ENCODE data around the gene RAB21.

RAB21 gene

DNA sequence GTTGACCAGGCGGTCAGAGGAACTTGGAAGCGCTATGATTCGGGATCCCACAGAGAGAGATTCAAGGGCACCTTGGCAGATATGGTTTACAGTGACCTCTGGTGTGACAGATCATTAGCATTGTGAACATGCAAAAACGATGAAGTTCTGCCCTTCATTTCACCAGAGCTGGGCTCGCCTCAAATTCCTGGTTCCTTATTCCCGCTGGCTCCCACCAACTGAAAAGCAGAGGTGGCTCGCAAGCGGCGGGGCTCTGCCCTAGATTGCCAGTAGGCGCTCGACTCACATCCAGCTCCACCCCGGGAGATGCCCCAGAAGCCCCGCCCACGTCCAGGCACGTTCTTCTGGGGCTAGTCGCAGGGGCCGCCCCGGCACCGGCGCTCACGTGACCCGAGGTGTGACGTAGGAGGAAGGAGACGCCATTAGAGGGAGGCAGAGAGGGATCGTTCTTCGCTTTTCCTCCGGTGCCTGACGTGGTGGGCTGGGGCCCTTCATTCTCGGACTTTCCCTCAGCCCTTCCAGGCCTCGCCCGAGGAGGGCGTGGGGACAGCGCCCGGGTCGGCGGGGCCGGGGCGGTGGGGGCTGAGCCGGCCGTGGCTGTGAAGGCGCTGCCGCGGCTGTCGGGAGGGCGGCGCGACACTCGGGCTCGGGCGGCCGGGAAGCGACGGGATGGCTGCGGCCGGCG, at the start of gene RAB21:
RAB21 (plus strand) TSS at position 403 of the 685 bp plus-strand sequence; CDS start at position 670, 267 bp downstream.
- peak; percentile 95 for DNase-seq

- DNase-seq = no peak
These were observed 49.7 kb upstream of the RAB21 start for GRCh38 chr12:71704920-71705319.

GRCh38 chr12:71708658-71709057, 46.0 kb upstream of the RAB21 start:
- peak; percentile 17 for DNase-seq

GRCh38 chr12:71710276-71711125, 44.2 kb upstream of the RAB21 start:
- DNase-seq = peak; percentile 91

GRCh38 chr12:71718611-71719010, 36.1 kb upstream of the RAB21 start:
- DNase-seq = no peak

- DNase-seq = no peak
These were observed 34.9 kb upstream of the RAB21 start for GRCh38 chr12:71719647-71720370.

GRCh38 chr12:71721783-71722505, 32.7 kb upstream of the RAB21 start:
- DNase-seq = no peak

DNA sequence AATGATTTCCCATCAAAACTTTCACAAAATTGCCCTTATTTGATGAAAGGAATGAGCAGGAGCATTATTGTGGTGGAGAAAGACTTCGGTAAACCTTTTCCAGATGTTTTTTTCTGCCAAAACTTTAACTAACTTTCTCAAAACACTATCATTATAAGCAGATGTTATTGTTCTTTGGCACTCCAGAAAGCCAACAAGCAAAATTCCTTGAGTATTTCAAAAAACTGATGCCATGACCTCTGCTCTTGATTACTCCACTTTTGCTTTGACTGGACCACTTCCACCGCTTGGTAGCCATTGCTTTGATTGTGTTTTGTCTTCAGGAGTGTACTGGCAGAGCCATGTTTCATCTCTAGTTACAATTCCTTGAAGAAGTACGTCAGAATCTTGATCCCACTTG, 29.7 kb upstream of the RAB21 start:
- DNase-seq = no peak

DNA sequence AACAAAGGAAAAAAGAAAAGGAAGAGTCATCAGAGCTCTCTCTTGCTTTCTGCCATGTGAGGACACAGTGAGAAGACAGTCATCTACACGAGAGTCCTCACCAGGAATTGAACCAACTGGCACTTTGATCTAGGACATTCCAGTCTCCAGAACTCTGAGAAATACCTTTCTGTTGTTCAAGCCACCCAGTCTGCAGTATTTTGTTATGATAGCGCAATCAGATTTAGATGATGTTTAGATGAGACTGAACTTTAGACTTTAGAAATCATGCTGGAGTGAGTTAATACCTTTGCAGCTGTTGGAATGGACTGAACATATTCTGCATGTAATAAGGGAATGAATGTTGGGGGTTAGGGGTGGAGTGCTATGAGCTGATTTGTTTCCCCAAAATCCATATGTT, 28.1 kb upstream of the RAB21 start:
- DNase-seq = no peak

DNA sequence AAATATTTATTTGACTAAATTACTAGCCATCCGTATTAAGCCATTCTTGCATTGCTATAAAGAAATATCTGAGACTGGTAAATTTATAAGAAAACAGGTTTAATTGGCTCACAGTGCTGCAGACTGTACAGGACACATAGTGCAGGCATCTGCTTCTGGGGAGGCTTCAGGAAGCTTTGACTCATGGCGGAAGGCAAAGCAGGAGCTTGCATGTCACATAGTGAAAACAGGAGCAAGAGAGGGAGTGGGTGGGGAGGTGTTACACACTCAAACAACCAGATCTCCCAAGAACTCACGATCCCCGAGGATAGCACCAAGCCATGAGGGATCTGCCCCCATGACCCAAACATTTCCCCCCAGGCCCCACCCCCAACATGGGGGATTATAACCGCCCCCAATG, 26.7 kb upstream of the RAB21 start:
- no peak for DNase-seq

- no peak for DNase-seq
These were observed 23.7 kb upstream of the RAB21 start for GRCh38 chr12:71730936-71731335.

- DNase-seq = peak; percentile 63
These were observed 23.0 kb upstream of the RAB21 start for GRCh38 chr12:71731439-71732356.

DNA sequence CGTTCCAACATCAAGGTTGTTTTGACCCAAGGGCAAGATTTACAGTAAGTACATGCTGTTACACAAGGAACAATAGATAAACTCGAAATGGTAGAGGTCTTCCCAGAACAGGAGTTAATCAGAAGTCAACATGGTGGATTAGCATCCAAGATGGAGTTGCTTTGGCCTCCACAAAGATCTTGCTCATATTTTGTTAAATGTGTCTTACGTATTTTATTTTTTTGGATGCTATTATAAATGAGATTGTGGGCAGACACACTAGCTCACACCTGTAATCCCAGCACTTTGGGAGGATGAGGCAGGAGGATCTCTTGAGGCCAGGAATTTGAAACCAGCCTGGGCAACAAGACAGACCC, 22.3 kb upstream of the RAB21 start:
- DNase-seq = no peak

- DNase-seq = no peak
These were observed 17.5 kb upstream of the RAB21 start for GRCh38 chr12:71737197-71737596.

DNA sequence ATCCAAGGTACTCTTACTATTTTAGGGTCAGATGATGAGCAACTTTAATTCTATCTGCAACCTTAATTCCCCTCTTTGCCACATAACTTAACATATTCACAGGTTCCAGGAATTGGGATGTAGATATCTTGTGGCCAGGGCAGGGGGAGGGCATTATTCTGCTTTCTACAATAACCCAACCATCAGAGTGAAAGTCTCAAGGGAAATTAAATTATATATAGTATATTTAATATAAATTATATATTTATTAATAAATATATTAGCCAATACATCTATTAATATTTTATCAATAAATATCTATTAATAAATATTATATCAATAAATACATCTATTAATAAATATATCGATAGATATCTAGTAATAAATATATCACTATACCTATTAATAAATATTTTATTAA, 11.7 kb upstream of the RAB21 start:
- no peak for DNase-seq

DNA sequence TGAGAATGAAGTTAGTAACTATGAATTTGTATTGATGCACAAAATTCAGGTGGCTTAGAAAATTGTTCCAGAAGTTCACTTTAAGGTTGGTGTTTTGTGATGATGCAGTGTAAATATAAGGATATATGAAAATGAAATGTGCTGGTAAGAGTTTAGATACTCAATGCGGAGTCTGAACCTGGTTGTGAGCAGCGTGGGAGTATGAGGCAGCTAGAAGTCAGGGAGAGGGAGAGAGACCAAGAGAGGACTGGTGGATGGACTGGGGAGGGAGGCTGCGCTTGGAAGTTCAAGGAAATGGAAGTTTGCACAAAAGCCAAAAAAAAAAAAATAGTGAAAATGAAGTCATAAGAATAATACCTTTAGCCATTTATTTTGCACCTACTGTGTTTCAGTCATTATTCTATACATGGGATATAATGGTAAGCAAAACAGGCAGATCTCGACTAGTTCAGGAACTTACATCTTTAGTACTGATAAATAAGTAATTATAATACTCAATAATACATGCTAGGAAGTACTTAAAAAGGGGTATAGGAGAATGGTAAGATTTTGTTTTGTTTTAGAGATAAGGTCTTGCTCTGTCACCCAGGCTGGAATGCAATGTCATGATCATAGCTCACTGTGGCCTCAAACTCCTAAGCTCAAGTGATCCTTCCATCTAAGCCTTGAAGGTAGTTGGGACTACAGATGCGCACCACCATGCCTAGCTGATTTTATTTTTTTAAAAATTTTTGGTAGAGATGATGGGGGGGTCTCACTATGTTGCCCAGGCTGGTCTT, 10.0 kb upstream of the RAB21 start:
- no peak for DNase-seq

DNA sequence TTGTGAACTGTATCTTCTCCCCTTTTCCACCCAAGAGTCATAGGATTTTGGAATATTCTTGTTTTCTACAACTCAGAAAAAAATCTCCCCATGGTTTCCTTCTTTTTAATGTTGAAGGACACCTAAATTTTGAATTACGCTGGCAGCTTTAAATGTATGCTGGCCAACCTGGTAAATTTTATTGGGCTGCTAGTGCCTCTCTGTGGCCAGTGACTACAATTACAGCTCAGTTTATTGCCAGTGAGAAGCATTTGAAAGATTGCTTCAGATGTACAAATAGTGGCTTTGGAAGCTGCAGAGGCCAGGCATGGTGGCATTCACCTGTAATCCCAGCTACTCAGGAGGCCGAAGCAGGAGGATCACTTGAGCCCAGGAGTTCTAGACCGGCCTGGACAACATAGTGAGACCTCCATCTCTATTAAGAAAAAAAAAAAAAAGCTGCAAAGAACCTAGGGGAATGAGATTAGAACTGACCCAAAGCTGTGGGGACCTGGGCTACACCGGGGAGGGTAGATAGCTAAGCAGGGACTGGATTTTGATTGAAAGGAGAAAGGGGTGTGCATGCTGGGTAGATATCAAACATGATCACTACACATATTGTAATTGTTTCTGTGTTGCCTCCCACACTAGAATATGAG, 7.6 kb upstream of the RAB21 start:
- DNase-seq = peak; percentile 61

- no peak for DNase-seq
These were observed 6.4 kb upstream of the RAB21 start for GRCh38 chr12:71748081-71748850.

DNA sequence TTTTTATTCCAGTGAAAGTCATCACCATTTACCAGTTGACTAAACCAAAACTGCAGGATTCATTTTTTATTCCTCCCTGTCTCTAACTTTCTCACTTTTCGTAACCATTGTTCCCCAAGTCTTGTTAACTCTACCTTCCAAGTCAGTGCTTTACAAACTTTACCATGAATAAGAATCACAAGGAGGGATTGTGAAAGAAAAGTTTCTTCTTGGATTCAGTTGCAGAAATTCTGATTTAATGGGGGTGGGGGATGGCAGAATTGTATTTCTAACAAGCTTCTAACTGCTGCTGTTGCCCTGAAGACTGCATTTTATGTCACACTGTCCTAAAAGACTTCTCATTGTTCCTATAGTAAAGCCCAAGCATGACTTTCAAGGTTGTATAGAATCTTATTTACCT, 5.0 kb upstream of the RAB21 start:
- no peak for DNase-seq

DNA sequence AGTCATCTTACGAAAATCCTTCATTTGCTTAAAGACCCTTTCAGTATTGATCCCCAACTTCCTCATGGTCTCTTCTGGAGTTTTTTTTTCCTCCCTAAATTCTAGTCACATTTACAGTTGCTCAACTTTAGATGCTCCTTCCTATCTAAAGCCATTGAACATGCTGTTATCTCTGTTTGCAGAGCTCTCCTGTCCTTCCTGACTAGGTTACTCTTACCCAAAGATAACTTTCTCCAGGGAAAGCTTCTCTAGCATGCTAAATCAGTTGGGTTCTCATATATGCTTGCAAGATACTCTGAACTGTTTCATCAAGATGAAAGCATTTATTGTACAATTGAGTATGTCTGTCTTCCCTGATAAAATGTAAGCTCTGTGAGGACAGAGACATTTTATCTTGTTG, 1.8 kb upstream of the RAB21 start:
- no peak for DNase-seq
